ENCODE results near the gene MAP4K4. TPM values are rescaled to one million over a fixed set of nuclear protein-coding genes. Genes with fewer than 3 reads are reported as not detected.
A peak's percentile ranks its signal among the peaks of the same experiment; 100 is the strongest.

The MAP4K4 gene
- total RNA-seq, 1 donor from 2014 or later = 68.4 TPM

GRCh38 chr2:101803945-101804696 lies 106.6 kb downstream of the MAP4K4 start:
- H3K9me3 ChIP-seq = no peaks in the 10 kb centered on the region
- TF ChIP-seq CTCF (IDR thresholded peaks at IDR 0.05) = no peak
- H3K4me3 ChIP-seq = no peak overlapping the region
- ATAC-seq = no peak
- H3K36me3 ChIP-seq = no peaks in the 10 kb centered on the region
- peaks cover 47% of the 10 kb centered on the region for H3K4me1 ChIP-seq
- H3K27me3 ChIP-seq (ENCODE audit: low read depth) = no peaks in the 10 kb centered on the region
- no peak overlapping the region for H3K27ac ChIP-seq
- intact Hi-C loops (cut with DNase I) = no loop called here
- DNase-seq = no peak

GRCh38 chr2:101805152-101806088 lies 107.9 kb downstream of the MAP4K4 start:
- peaks cover 52% of the 10 kb centered on the region for H3K4me1 ChIP-seq
- intact Hi-C loops (cut with DNase I) = no loop called here
- no peaks in the 10 kb centered on the region for H3K27me3 ChIP-seq (ENCODE audit: low read depth)
- H3K36me3 ChIP-seq = no peaks in the 10 kb centered on the region
- ATAC-seq (no peak), DNase-seq (no peak)
- TF ChIP-seq CTCF (IDR thresholded peaks at IDR 0.05) = no peak
- no peak overlapping the region for H3K4me3 ChIP-seq
- H3K9me3 ChIP-seq = no peaks in the 10 kb centered on the region
- H3K27ac ChIP-seq = no peak overlapping the region

- Histone ChIP-seq H3K9me3 (no peaks in the 10 kb centered on the region), H3K36me3 (no peaks in the 10 kb centered on the region), H3K27me3 (ENCODE audit: low read depth) (no peaks in the 10 kb centered on the region), H3K4me1 (peaks cover 52% of the 10 kb centered on the region), H3K4me3 (no peak overlapping the region), H3K27ac (no peak overlapping the region)
- intact Hi-C loops (cut with DNase I) = no loop called here
- no peak for DNase-seq
- no peak for ATAC-seq
- no peak for TF ChIP-seq CTCF (IDR thresholded peaks at IDR 0.05)
Observed at GRCh38 chr2:101806123-101806522, 108.6 kb downstream of the MAP4K4 start.

- Histone ChIP-seq H3K9me3 (no peaks in the 10 kb centered on the region), H3K36me3 (no peaks in the 10 kb centered on the region), H3K4me1 (peaks cover 49% of the 10 kb centered on the region), H3K27ac (peak overlapping the region; percentile 5), H3K4me3 (no peak overlapping the region), H3K27me3 (ENCODE audit: low read depth) (no peaks in the 10 kb centered on the region)
- no peak for TF ChIP-seq CTCF (IDR thresholded peaks at IDR 0.05)
- intact Hi-C loops (cut with DNase I) = no loop called here
- ATAC-seq (no peak), DNase-seq (no peak)
Observed at GRCh38 chr2:101806701-101807100, 109.2 kb downstream of the MAP4K4 start.

- ATAC-seq = no peak
- H3K4me1 ChIP-seq = peaks cover 44% of the 10 kb centered on the region
- no peaks in the 10 kb centered on the region for H3K9me3 ChIP-seq
- no peak for TF ChIP-seq CTCF (IDR thresholded peaks at IDR 0.05)
- H3K4me3 ChIP-seq = no peak overlapping the region
- DNase-seq = no peak
- no peaks in the 10 kb centered on the region for H3K27me3 ChIP-seq (ENCODE audit: low read depth)
- no peaks in the 10 kb centered on the region for H3K36me3 ChIP-seq
- peak overlapping the region; percentile 5 for H3K27ac ChIP-seq
- intact Hi-C loops (cut with DNase I) = no loop called here
Observed at GRCh38 chr2:101807242-101807641, 109.7 kb downstream of the MAP4K4 start.

Measured in lower lobe of right lung (tissue), 2 donors.